Epithelial cell of esophagus (primary cell): ENCODE data around the gene DRC3.

ENCODE experiments used
- DNase-seq: peaks from one replicate; pipeline ENCODE4 v3.0.0; 2010; ENCODE audit warnings: low read depth
- H3K4me3 ChIP-seq: 2 replicates; pipeline ENCODE4 v1.5.1; 2011; ENCODE audit warnings: mild to moderate bottlenecking, low read length, control low read depth
- TF ChIP-seq, protein P1 (sequence below): IDR thresholded peaks from 2 replicates; pipeline ENCODE4 v1.5.1; 2011; ENCODE audit warnings: low read depth, mild to moderate bottlenecking, low read length, control low read depth, inconsistent platforms; ENCODE audit not compliant: insufficient read depth; ENCODE audit errors: missing control alignments

DRC3 gene

DNA sequence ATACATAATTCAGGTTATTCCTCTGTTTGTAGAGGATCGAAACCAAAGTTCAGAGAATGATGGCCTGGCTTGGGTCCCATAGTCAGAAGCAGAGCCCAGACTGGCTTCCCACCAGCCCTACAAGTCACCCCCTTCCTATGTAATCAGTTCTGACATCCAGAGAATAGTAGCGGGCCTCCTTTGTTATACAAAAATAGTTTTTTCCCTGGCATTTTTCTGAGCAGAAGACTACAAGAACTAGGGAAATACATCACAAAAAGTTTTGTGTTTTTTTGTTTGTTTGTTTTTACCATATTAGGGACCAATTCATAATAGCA, 47.1 kb downstream of the DRC3 start:
- no peak for DNase-seq
- TF ChIP-seq, protein P1, sequence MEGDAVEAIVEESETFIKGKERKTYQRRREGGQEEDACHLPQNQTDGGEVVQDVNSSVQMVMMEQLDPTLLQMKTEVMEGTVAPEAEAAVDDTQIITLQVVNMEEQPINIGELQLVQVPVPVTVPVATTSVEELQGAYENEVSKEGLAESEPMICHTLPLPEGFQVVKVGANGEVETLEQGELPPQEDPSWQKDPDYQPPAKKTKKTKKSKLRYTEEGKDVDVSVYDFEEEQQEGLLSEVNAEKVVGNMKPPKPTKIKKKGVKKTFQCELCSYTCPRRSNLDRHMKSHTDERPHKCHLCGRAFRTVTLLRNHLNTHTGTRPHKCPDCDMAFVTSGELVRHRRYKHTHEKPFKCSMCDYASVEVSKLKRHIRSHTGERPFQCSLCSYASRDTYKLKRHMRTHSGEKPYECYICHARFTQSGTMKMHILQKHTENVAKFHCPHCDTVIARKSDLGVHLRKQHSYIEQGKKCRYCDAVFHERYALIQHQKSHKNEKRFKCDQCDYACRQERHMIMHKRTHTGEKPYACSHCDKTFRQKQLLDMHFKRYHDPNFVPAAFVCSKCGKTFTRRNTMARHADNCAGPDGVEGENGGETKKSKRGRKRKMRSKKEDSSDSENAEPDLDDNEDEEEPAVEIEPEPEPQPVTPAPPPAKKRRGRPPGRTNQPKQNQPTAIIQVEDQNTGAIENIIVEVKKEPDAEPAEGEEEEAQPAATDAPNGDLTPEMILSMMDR, result no peak
- no peak overlapping the region for H3K4me3 ChIP-seq

DNA sequence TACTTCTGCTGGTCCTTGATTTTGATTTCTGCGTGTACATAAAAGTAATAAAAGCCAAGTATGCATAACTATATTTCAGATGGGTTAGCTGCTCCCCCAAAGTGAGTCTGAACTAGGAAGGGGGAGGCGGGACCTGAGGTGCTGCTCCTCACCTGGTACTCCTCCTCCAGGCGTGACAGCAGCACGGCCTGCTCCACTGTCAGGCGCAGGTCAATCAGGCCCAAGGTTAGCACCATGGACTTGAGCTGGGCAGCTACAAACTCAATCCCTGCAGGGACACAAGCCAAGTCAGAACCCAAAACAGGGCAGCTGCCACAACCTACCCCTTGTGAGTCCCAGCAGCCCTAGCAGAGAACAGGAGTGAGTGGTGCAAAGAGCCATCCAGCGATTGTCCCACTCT, 48.3 kb downstream of the DRC3 start:
- DNase-seq, result no peak
- H3K4me3 ChIP-seq, result no peak overlapping the region
- TF ChIP-seq, protein P1, result no peak

DNA sequence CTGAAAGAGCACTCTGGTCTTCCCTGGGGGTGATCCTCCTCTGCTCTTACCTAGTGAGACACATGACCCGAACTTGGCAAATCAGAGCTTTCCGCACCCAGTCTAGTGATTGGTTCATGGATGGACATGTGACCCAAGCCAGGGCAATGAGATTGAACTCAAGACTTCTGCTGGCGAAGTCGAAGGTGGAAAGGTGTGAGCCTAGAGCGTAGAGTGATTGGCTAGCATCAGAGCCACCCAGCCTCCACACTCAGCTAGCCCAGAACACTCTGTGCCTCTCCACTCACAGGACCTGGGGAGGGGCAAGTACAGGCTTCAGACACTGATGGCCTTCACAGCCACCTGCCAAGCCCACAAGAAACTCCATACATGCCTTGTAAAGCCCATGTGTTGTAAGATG, 48.7 kb downstream of the DRC3 start:
- no peak overlapping the region for H3K4me3 ChIP-seq
- DNase-seq, result no peak
- TF ChIP-seq, protein P1, result no peak

DNA sequence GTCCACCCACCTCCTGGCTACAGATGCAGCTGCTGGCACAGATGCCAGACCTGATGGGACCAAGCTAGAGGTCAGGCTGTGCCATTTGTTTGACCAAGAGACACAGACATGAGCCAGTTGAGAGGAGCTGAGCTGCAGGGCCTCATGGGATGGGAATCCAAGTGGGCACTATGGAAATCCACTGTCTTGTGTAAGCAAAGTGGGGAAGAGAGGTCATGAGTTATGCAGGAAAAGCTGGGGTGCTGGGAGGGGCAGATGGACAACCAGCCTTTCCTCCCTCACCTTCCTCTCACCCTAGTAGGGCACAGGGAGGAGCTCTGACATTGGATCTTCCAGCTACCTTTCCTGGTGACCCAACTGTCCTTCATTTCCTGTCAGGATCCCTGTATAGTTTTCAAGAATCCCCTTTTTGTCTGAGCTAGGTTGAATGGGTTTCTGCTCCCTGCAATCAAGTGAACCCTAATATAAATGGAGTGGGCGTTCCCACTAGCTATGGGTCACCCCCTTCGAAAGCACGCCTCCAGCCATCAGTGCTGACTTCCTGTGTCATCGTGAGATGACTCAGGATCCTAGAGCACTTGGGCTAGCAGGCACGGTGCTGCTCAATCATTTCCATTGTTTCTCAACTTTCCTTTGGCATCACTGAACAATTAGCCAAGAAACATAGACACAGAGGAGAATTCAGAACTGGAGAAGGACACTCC, 52.7 kb downstream of the DRC3 start:
- DNase-seq, result peak; percentile 93
- TF ChIP-seq, protein P1, result peak; percentile 1
- no peak overlapping the region for H3K4me3 ChIP-seq

DNA sequence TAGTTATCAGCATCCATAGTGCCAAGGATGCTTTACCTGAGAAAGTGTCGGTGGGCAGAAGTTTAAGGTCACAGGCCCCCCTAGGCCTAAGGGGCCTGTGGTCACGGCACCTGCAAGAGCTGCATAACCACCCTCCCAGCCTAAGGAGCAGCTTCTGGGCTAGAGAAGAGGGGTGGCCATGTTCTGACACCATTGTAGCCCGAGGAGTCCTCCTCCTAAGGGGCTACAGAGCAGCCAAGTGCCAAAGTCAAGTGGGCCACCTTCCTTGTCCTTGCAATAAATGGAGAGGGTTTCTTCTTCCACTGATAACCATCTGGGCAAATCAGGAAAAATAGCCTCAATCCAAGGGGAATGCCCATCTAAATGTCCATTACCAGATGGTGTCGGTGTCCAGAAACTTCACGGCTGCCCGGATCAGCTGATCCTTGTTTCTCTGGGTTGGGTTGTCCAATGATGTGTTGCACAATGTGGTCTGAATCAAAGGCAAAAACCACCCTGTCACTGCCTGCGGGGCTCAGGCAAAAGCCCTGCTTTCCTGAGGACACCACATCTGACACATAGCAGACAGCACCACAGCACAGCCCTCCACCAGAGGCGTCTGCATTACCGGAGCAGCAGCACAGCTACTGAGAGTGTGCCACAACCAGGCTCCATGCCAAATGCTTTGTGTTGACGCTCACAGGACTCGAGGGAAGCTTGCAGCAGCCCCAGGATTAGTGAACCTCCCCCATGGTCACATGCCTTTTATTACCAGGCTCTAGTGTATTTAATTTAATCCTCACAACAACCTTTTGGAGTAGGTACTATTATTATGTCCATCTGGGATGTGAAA, 53.5 kb downstream of the DRC3 start:
- peak; percentile 66 for DNase-seq
- TF ChIP-seq, protein P1, result peak; percentile 10
- no peak overlapping the region for H3K4me3 ChIP-seq

DNA sequence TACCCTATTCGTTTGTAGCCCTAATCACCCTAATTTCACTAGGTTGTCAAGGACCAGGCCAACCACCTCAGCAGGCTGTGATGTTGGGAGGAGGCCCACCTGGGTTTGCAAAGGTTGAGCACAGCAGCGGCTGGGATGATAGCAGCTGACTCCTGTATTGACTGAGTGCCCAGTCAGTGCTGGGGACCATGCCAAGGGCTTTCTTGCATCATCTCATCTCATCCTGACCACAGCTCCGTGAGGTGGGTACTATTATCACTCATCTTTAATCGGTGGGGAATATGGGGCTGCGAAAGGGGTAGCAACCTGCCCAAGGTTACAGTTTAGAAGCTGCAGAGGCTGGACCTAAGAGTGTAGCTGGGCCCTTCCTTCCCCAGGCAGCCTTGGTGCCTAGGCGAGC, 54.6 kb downstream of the DRC3 start:
- no peak overlapping the region for H3K4me3 ChIP-seq
- DNase-seq, result no peak
- TF ChIP-seq, protein P1, result no peak
